H1 (cell line): ENCODE data around the gene ACKR1. TPM values are rescaled to one million over a fixed set of nuclear protein-coding genes. Genes with fewer than 3 reads are reported as not detected.

Experiments
- CTCF ChIA-PET: fragments of 300-600 bp; sonication (Branson Sonifier 250); formaldehyde crosslinking; loops from one replicate; lab custom pipeline; 2021; ENCODE audit not compliant: partially characterized antibody; lab: Charles Lee
- POLR2A ChIA-PET: fragments of 300-600 bp; sonication (Branson Sonifier 250); formaldehyde crosslinking; loops from one replicate; lab custom pipeline; 2021; ENCODE audit warnings: inconsistent platforms; ENCODE audit not compliant: partially characterized antibody; lab: Charles Lee
- DNase-seq, 2 experiments: peaks; one replicate each; pipeline versions ENCODE4 v3.0.0 to v3.0.0-alpha.2; 2010 to 2022; ENCODE audit warnings: low spot score in 2 of 2, low read depth in 1 of 2, mixed read lengths in 1 of 2
- FAIRE-seq: peaks from 2 replicates; lab custom pipeline; 2011; peaks lifted over from hg19 to GRCh38; lab: Jason Lieb, UNC
- H2AFZ ChIP-seq: 2 replicates; pipeline ENCODE4 v1.8.1; 2012; ENCODE audit warnings: low read length, inconsistent platforms
- H2AK5ac ChIP-seq: 2 replicates; pipeline ENCODE4 v1.6.1; 2013; ENCODE audit warnings: low read depth, low read length
- H2BK120ac ChIP-seq: replicated peaks from 2 replicates; pipeline ENCODE3; 2013; ENCODE audit warnings: low read depth, low read length, inconsistent platforms
- H2BK12ac ChIP-seq: 2 replicates; pipeline ENCODE4 v1.6.1; 2013; ENCODE audit warnings: low read depth, low read length
- H2BK15ac ChIP-seq: 2 replicates; pipeline ENCODE4 v1.6.1; 2013; ENCODE audit warnings: low read length
- H2BK20ac ChIP-seq: 2 replicates; pipeline ENCODE4 v1.6.1; 2013; ENCODE audit warnings: low read length
- H2BK5ac ChIP-seq: 2 replicates; pipeline ENCODE4 v1.6.1; 2013; ENCODE audit warnings: low read depth, low read length
- H3K14ac ChIP-seq: 2 replicates; pipeline ENCODE4 v1.6.1; 2013; ENCODE audit warnings: inconsistent platforms; ENCODE audit not compliant: insufficient read length
- H3K18ac ChIP-seq: 2 replicates; pipeline ENCODE4 v1.6.1; 2013; ENCODE audit warnings: low read length; ENCODE audit errors: extremely low read depth
- H3K23ac ChIP-seq: 2 replicates; pipeline ENCODE4 v1.6.1; 2013; ENCODE audit warnings: inconsistent platforms; ENCODE audit not compliant: insufficient read length
- H3K23me2 ChIP-seq: 2 replicates; pipeline ENCODE4 v1.6.1; 2013; ENCODE audit warnings: low read depth, low read length
- H3K27ac ChIP-seq: 2 replicates; pipeline ENCODE4 v1.6.1; 2011; ENCODE audit warnings: low read depth, low read length, inconsistent platforms
- H3K27me3 ChIP-seq, 4 experiments: replicated peaks in 1 of 4; 1 replicate in 1 of 4; 2 replicates in 3 of 4; pipeline versions ENCODE4 v1.6.1 to v1.8.1; 2011 to 2013; ENCODE audit warnings: low read length in 3 of 4, mild to moderate bottlenecking in 3 of 4, inconsistent platforms in 2 of 4, mixed read lengths in 2 of 4, moderate library complexity in 1 of 4; ENCODE audit not compliant: control insufficient read depth in 3 of 4, insufficient read depth in 3 of 4; ENCODE audit errors: extremely low read depth in 1 of 4
- H3K36me3 ChIP-seq, 4 experiments: 2 replicates each; pipeline versions ENCODE4 v1.6.1 to v1.8.1; 2011 to 2013; ENCODE audit warnings: mild to moderate bottlenecking in 4 of 4, low read length in 3 of 4, moderate library complexity in 2 of 4, control low read depth in 1 of 4, inconsistent platforms in 1 of 4; ENCODE audit not compliant: insufficient read depth in 4 of 4, control insufficient read depth in 2 of 4
- H3K4ac ChIP-seq: replicated peaks from 2 replicates; pipeline ENCODE3; 2013; ENCODE audit warnings: low read length, low read depth, mixed read lengths, inconsistent platforms; ENCODE audit not compliant: insufficient read length
- H3K4me1 ChIP-seq, 4 experiments: replicated peaks in 1 of 4; 1 replicate in 1 of 4; 2 replicates in 3 of 4; pipeline versions ENCODE4 v1.6.1 to v1.8.1; 2011 to 2013; ENCODE audit warnings: low read length in 3 of 4, inconsistent platforms in 2 of 4, mixed read lengths in 1 of 4; ENCODE audit not compliant: insufficient read depth in 4 of 4, control insufficient read depth in 3 of 4
- H3K4me2 ChIP-seq, 2 experiments: 2 replicates each; pipeline versions ENCODE4 v1.6.1 to v1.8.1; 2011 to 2013; ENCODE audit warnings: low read depth in 2 of 2, low read length in 2 of 2, control low read depth in 1 of 2, inconsistent platforms in 1 of 2, mild to moderate bottlenecking in 1 of 2; ENCODE audit not compliant: insufficient read depth in 1 of 2
- H3K4me3 ChIP-seq, 4 experiments: fragments of 200-600, 300-600 bp in 1 of 4; sonication (generic), shearing (Covaris generic), sonication (Bioruptor Twin) in 1 of 4; 2 replicates each; pipeline versions ENCODE4 v1.5.1 to v1.8.1; 2011 to 2016; ENCODE audit warnings: low read length in 4 of 4, low read depth in 3 of 4, control low read depth in 2 of 4, inconsistent platforms in 2 of 4, mild to moderate bottlenecking in 2 of 4, mixed read lengths in 1 of 4, moderate library complexity in 1 of 4; ENCODE audit not compliant: insufficient read depth in 2 of 4; ENCODE audit errors: extremely low read depth in 1 of 4
- H3K56ac ChIP-seq: replicated peaks from 2 replicates; pipeline ENCODE3; 2013; ENCODE audit warnings: low read depth, mild to moderate bottlenecking, mixed read lengths, low read length, inconsistent platforms; ENCODE audit not compliant: insufficient read length
- H3K79me1 ChIP-seq: 2 replicates; pipeline ENCODE4 v1.6.1; 2013; ENCODE audit warnings: low read depth, low read length, control low read depth
- H3K79me2 ChIP-seq, 2 experiments: 2 replicates each; pipeline versions ENCODE4 v1.6.1 to v1.8.1; 2012 to 2013; ENCODE audit warnings: low read length in 2 of 2, mild to moderate bottlenecking in 2 of 2, inconsistent platforms in 1 of 2; ENCODE audit not compliant: insufficient read depth in 2 of 2, control insufficient read depth in 1 of 2
- H3K9ac ChIP-seq, 4 experiments: replicated peaks in 1 of 4; 1 replicate in 1 of 4; 2 replicates in 3 of 4; pipeline versions ENCODE4 v1.6.1 to v1.8.1; 2011 to 2013; ENCODE audit warnings: low read depth in 3 of 4, low read length in 3 of 4, control low read depth in 2 of 4, mild to moderate bottlenecking in 2 of 4, moderate library complexity in 2 of 4, inconsistent platforms in 1 of 4; ENCODE audit errors: extremely low read depth in 1 of 4
- H3K9me3 ChIP-seq, 2 experiments: 2 replicates each; pipeline versions ENCODE4 v1.6.1 to v1.8.1; 2012 to 2013; ENCODE audit warnings: mild to moderate bottlenecking in 2 of 2, moderate library complexity in 2 of 2, control low read depth in 1 of 2, inconsistent platforms in 1 of 2, low read depth in 1 of 2, low read length in 1 of 2, mixed read lengths in 1 of 2; ENCODE audit not compliant: insufficient read depth in 2 of 2
- H4K20me1 ChIP-seq, 2 experiments: replicated peaks in 1 of 2; 2 replicates each; pipeline versions ENCODE3 to v1.8.1; 2011 to 2013; ENCODE audit warnings: inconsistent platforms in 2 of 2, low read length in 2 of 2, mild to moderate bottlenecking in 1 of 2; ENCODE audit not compliant: insufficient read depth in 2 of 2, control insufficient read depth in 1 of 2
- H4K5ac ChIP-seq: 2 replicates; pipeline ENCODE4 v1.6.1; 2013; ENCODE audit warnings: low read length, low read depth, mixed read lengths, inconsistent platforms; ENCODE audit not compliant: insufficient read length
- H4K8ac ChIP-seq: 2 replicates; pipeline ENCODE4 v1.8.0; 2013; ENCODE audit warnings: mild to moderate bottlenecking, moderate library complexity, low read length, inconsistent platforms; ENCODE audit not compliant: insufficient read depth; ENCODE audit errors: extremely low read depth
- H4K91ac ChIP-seq: replicated peaks from 2 replicates; pipeline ENCODE3; 2013; ENCODE audit warnings: low read length, mixed read lengths, inconsistent platforms; ENCODE audit not compliant: insufficient read length
- CREB1 ChIP-seq: IDR thresholded peaks from 2 replicates; pipeline ENCODE4 v1.6.1; 2012; ENCODE audit warnings: inconsistent platforms
- EGR1 ChIP-seq: IDR thresholded peaks from 2 replicates; pipeline ENCODE4 v1.6.1; 2011; ENCODE audit warnings: low read depth, low read length, borderline replicate concordance
- NRF1 ChIP-seq: IDR thresholded peaks from 2 replicates; pipeline ENCODE4 v1.6.1; 2011; ENCODE audit warnings: mild to moderate bottlenecking, low read depth, low read length, improper control_type of control experiment
- POLR2AphosphoS5 ChIP-seq: IDR thresholded peaks from 2 replicates; pipeline ENCODE4 v1.6.1; 2011; ENCODE audit warnings: low read depth, low read length
- RBBP5 ChIP-seq: IDR thresholded peaks from 2 replicates; pipeline ENCODE4 v1.7.1; 2012; ENCODE audit warnings: low read depth, mild to moderate bottlenecking, inconsistent platforms, low read length, moderate library complexity, borderline replicate concordance
- SAP30 ChIP-seq: fragments of 300-600 bp; sonication (generic); IDR thresholded peaks from 2 replicates; pipeline ENCODE4 v1.7.1; 2012; ENCODE audit warnings: low read length, moderate library complexity, mild to moderate bottlenecking, inconsistent platforms; ENCODE audit not compliant: insufficient read depth, insufficient replicate concordance
- SIRT6 ChIP-seq: IDR thresholded peaks from one replicate; pipeline ENCODE4 v1.7.1; 2012; ENCODE audit warnings: low read length, inconsistent platforms
- SIX5 ChIP-seq: IDR thresholded peaks from 2 replicates; pipeline ENCODE4 v1.6.1; 2011; ENCODE audit warnings: mild to moderate bottlenecking, low read depth, low read length
- ZNF274 ChIP-seq: IDR thresholded peaks from 2 replicates; pipeline ENCODE4 v1.7.0; 2012; ENCODE audit warnings: low read length, borderline replicate concordance; ENCODE audit errors: extremely low read depth
- WGBS, 2 experiments: shearing (Covaris generic) in 1 of 2; methylation state at CpG; one replicate each; pipeline versions ENCODE4 v1.1.6 to v1.1.7; 2013 to 2015; ENCODE audit warnings: low lambda C conversion rate in 2 of 2, mixed read lengths in 2 of 2, inconsistent platforms in 1 of 2, low coverage in 1 of 2, missing lambda C conversion rate in 1 of 2; ENCODE audit not compliant: insufficient replicate concordance in 2 of 2, insufficient coverage in 1 of 2, insufficient read length in 1 of 2; ENCODE audit errors: extremely low coverage in 1 of 2, missing lambda C conversion rate in 1 of 2; 5-methylcytosine and 5-hydroxymethylcytosine counted together
- polyA plus RNA-seq, 7 experiments: library from polyadenylated mRNA; depleted of rRNA in 3 of 7; stranded (reverse) in 5 of 7; unstranded in 2 of 7; fragments of >200 nt in 5 of 7; fragments of 200-250 nt in 2 of 7; gene quantifications; 1 replicate in 5 of 7; 2 replicates in 1 of 7; 4 replicates in 1 of 7; pipeline versions ENCODE4 v1.2.1 to v1.2.3, GENCODE V29; 2011 to 2013; ENCODE audit warnings: missing spikeins in 2 of 7, mixed read lengths in 2 of 7
- total RNA-seq: library from RNA; stranded (reverse); fragmentation: NEBNext Ultra II Directional; extraction: Animal tissue kit (Norgen Biotek cat#: 25700); gene quantifications from 2 replicates; pipeline ENCODE4 v1.2.1, GENCODE V29; 2021

Gene ACKR1
- total and polyA plus RNA-seq, 2 of the 8 experiments (the other 6 are each of a cell fraction or from before 2014, with no cell fraction given): 0.61 to 1.00 TPM

- no peak overlapping the region for H3K27ac ChIP-seq
- H2BK12ac ChIP-seq: no peak overlapping the region
- H3K14ac ChIP-seq: no peak overlapping the region
- H3K4ac ChIP-seq: no peak overlapping the region
- H3K4me3 ChIP-seq: no peak overlapping the region
- H3K4me2 ChIP-seq: no peak overlapping the region
- TF ChIP-seq CREB1: no peak
- TF ChIP-seq SIX5: no peak
- no peak for TF ChIP-seq RBBP5
- no peak for TF ChIP-seq EGR1
- no peak for TF ChIP-seq SAP30
- no peak for TF ChIP-seq POLR2AphosphoS5
- no peak for TF ChIP-seq NRF1
- no peak for TF ChIP-seq ZNF274
- TF ChIP-seq SIRT6: no peak
- TF ChIP-seq, all 59 proteins: peak for 0
- no peak overlapping the region for H3K23ac ChIP-seq
- H2AFZ ChIP-seq: no peak overlapping the region
- H3K56ac ChIP-seq: no peak overlapping the region
- H2BK120ac ChIP-seq: no peak overlapping the region
- ChIA-PET CTCF (interaction anchor here (0.7 to 12.4 kb wide), 19 partner anchors 9 to 673 kb away, joined by 3 to 367 read pairs (median 4); partner anchors contain the start of genes ACKR1 and CADM3), POLR2A (no interaction called here)
- peaks cover 0 to 4% (median 1%) of the 10 kb centered on the region in 4 experiments; a peak in 2 of 7 replicates for H3K4me1 ChIP-seq
- no peaks in the 10 kb centered on the region for H3K79me1 ChIP-seq
- H3K9ac ChIP-seq: no peak overlapping the region
- no peak overlapping the region for H2AK5ac ChIP-seq
- H2BK20ac ChIP-seq: no peak overlapping the region
- H3K18ac ChIP-seq: no peak overlapping the region
- WGBS, 2 experiments: 91% methylated on average over 1 of the region's 1 CpG; no CpG with 5 or more reads in 1 of the 2 experiments
- no peaks in the 10 kb centered on the region for H3K23me2 ChIP-seq
- 0 out of 4 replicates have a peak, but pooled peaks cover 0 to 3% of the 10 kb centered on the region in 2 experiments for H3K9me3 ChIP-seq
- DNase-seq: no peak
- H2BK15ac ChIP-seq: no peak overlapping the region
- H3K36me3 ChIP-seq: no peaks in the 10 kb centered on the region
- H3K27me3 ChIP-seq: no peaks in the 10 kb centered on the region
- no peak overlapping the region; the same call in 1 of the 2 replicates for H4K8ac ChIP-seq
- no peak overlapping the region for H4K91ac ChIP-seq
- FAIRE-seq: no peak
- no peaks in the 10 kb centered on the region for H3K79me2 ChIP-seq
- H4K20me1 ChIP-seq: no peaks in the 10 kb centered on the region
- no peak overlapping the region for H2BK5ac ChIP-seq
- H4K5ac ChIP-seq: no peak overlapping the region
Measured at GRCh38 chr1:159161719-159162026, 43.0 kb upstream of the ACKR1 start.
